IMR-90 (cell line): ENCODE data around the gene TNFRSF13B. TPM values are rescaled to one million over a fixed set of nuclear protein-coding genes. Genes with fewer than 3 reads are reported as not detected.

ENCODE experiments used
- ATAC-seq: fragments of 200-7000 bp; cut with Tn5 transposase; 2 replicates; pipeline ENCODE4 v1.9.1; 2020; ENCODE audit warnings: low read depth, mild to moderate bottlenecking, moderate library complexity
- BruUV-seq: library from RNA; stranded (reverse); fragments of 400-500 nt; replicated peaks from 2 replicates; lab custom pipeline; 2021; lab: Mats Ljungman, UMichigan
- CTCF ChIA-PET: fragments of 300-600 bp; formaldehyde crosslinking; extraction: SDS; loops from one replicate; lab custom pipeline; 2021; ENCODE audit warnings: antibody characterized with exemption; lab: Yijun Ruan, JAX
- POLR2A ChIA-PET: fragments of 300-600 bp; sonication (Branson Sonifier 250); formaldehyde crosslinking; loops from one replicate; lab custom pipeline; 2022; ENCODE audit warnings: antibody characterized with exemption; ENCODE audit not compliant: unreplicated experiment; lab: Charles Lee
- DNase-seq: peaks from one replicate; pipeline ENCODE4 v3.0.0; 2013
- H2AFZ ChIP-seq: replicated peaks from 2 replicates; pipeline ENCODE3; 2013; ENCODE audit warnings: low read length, mild to moderate bottlenecking; ENCODE audit not compliant: poor library complexity
- H2AK5ac ChIP-seq: 2 replicates; pipeline ENCODE4 v1.6.1; 2013; ENCODE audit warnings: low read depth, low read length, inconsistent platforms
- H2AK9ac ChIP-seq: replicated peaks from 2 replicates; pipeline ENCODE3; 2013; ENCODE audit warnings: mild to moderate bottlenecking, low read depth, low read length, moderate library complexity; ENCODE audit not compliant: poor library complexity
- H2BK120ac ChIP-seq: 2 replicates; pipeline ENCODE4 v1.6.1; 2013; ENCODE audit warnings: low read depth, low read length, inconsistent platforms
- H2BK15ac ChIP-seq: 3 replicates; pipeline ENCODE4 v1.6.1; 2013; ENCODE audit warnings: low read depth, low read length, inconsistent platforms
- H2BK20ac ChIP-seq: 2 replicates; pipeline ENCODE4 v1.6.1; 2013; ENCODE audit warnings: low read depth, mild to moderate bottlenecking, inconsistent platforms, low read length, moderate library complexity
- H2BK5ac ChIP-seq: 2 replicates; pipeline ENCODE4 v1.6.1; 2013; ENCODE audit warnings: mild to moderate bottlenecking, low read depth, low read length, inconsistent platforms; ENCODE audit not compliant: poor library complexity, severe bottlenecking
- H3K14ac ChIP-seq: replicated peaks from 2 replicates; pipeline ENCODE4 v1.6.1; 2013; ENCODE audit warnings: low read depth, low read length, inconsistent platforms
- H3K18ac ChIP-seq: 2 replicates; pipeline ENCODE4 v1.6.1; 2013; ENCODE audit warnings: low read depth, low read length, control low read depth
- H3K23ac ChIP-seq: 2 replicates; pipeline ENCODE4 v1.6.1; 2013; ENCODE audit warnings: low read depth, low read length, inconsistent platforms
- H3K27ac ChIP-seq: 2 replicates; pipeline ENCODE4 v1.5.1; 2013; ENCODE audit warnings: mild to moderate bottlenecking, control low read depth, low read length; ENCODE audit not compliant: insufficient read depth
- H3K27me3 ChIP-seq: 2 replicates; pipeline ENCODE4 v1.6.1; 2013; ENCODE audit warnings: low read length; ENCODE audit not compliant: control insufficient read depth, insufficient read depth
- H3K36me3 ChIP-seq: 2 replicates; pipeline ENCODE4 v1.6.1; 2013; ENCODE audit warnings: low read length, mixed read lengths; ENCODE audit not compliant: control insufficient read depth, insufficient read depth
- H3K4ac ChIP-seq: 2 replicates; pipeline ENCODE4 v1.6.1; 2013; ENCODE audit warnings: low read depth, low read length, inconsistent platforms
- H3K4me1 ChIP-seq: 2 replicates; pipeline ENCODE4 v1.6.1; 2013; ENCODE audit warnings: low read length, mixed read lengths; ENCODE audit not compliant: control insufficient read depth, insufficient read depth
- H3K4me2 ChIP-seq: 2 replicates; pipeline ENCODE4 v1.6.1; 2013; ENCODE audit warnings: low read depth, mild to moderate bottlenecking, control low read depth, low read length, moderate library complexity
- H3K4me3 ChIP-seq: 2 replicates; pipeline ENCODE4 v1.5.1; 2013; ENCODE audit warnings: low read depth, mild to moderate bottlenecking, control low read depth, low read length, moderate library complexity; ENCODE audit not compliant: insufficient read depth
- H3K56ac ChIP-seq: 2 replicates; pipeline ENCODE4 v1.6.1; 2013; ENCODE audit warnings: low read length, inconsistent platforms; ENCODE audit not compliant: insufficient read depth; ENCODE audit errors: extremely low read depth
- H3K79me1 ChIP-seq, 2 experiments: 2 replicates each; pipeline ENCODE4 v1.6.1; 2013; ENCODE audit warnings: low read length in 2 of 2, inconsistent platforms in 1 of 2, low read depth in 1 of 2
- H3K9ac ChIP-seq: 2 replicates; pipeline ENCODE4 v1.6.1; 2013; ENCODE audit warnings: low read depth, low read length, control low read depth
- H3K9me1 ChIP-seq: 2 replicates; pipeline ENCODE4 v1.6.1; 2013; ENCODE audit warnings: low read length, inconsistent platforms; ENCODE audit not compliant: insufficient read depth
- H3K9me3 ChIP-seq: 2 replicates; pipeline ENCODE4 v1.6.1; 2013; ENCODE audit warnings: low read length; ENCODE audit not compliant: control insufficient read depth, insufficient read depth
- H4K20me1 ChIP-seq: 2 replicates; pipeline ENCODE4 v1.6.1; 2013; ENCODE audit warnings: low read length, inconsistent platforms; ENCODE audit not compliant: insufficient read depth
- H4K5ac ChIP-seq: 2 replicates; pipeline ENCODE4 v1.6.1; 2013; ENCODE audit warnings: mild to moderate bottlenecking, low read depth, low read length, control low read depth
- H4K8ac ChIP-seq, 2 experiments: 2 replicates each; pipeline ENCODE4 v1.6.1; 2013; ENCODE audit warnings: low read depth in 2 of 2, low read length in 2 of 2, control low read depth in 1 of 2, inconsistent platforms in 1 of 2
- H4K91ac ChIP-seq: 2 replicates; pipeline ENCODE4 v1.6.1; 2013; ENCODE audit warnings: low read depth, low read length, inconsistent platforms; ENCODE audit not compliant: insufficient read depth
- CEBPB ChIP-seq: IDR thresholded peaks from 2 replicates; pipeline ENCODE4 v1.6.1; 2012; ENCODE audit warnings: low read depth, low read length, improper control_type of control experiment
- CHD1 ChIP-seq: IDR thresholded peaks from 2 replicates; pipeline ENCODE4 v1.6.1; 2012; ENCODE audit warnings: low read depth, low read length, improper control_type of control experiment
- ELK1 ChIP-seq: fragments of 150-350 bp; IDR thresholded peaks from 2 replicates; pipeline ENCODE4 v1.6.1; 2016; ENCODE audit warnings: low read depth, mild to moderate bottlenecking, low read length, moderate library complexity, borderline replicate concordance
- FOS ChIP-seq: fragments of 150-350 bp; IDR thresholded peaks from 2 replicates; pipeline ENCODE4 v1.6.1; 2016; ENCODE audit warnings: low read depth, low read length
- MAZ ChIP-seq: IDR thresholded peaks from 2 replicates; pipeline ENCODE4 v1.6.1; 2012; ENCODE audit warnings: low read depth, mild to moderate bottlenecking, low read length, improper control_type of control experiment, moderate library complexity, borderline replicate concordance
- MXI1 ChIP-seq: IDR thresholded peaks from 2 replicates; pipeline ENCODE4 v1.6.1; 2012; ENCODE audit warnings: low read depth, mild to moderate bottlenecking, low read length, moderate library complexity, borderline replicate concordance
- NFE2L2 ChIP-seq: fragments of 150-350 bp; IDR thresholded peaks from 2 replicates; pipeline ENCODE4 v1.6.1; 2016; ENCODE audit warnings: low read depth, mild to moderate bottlenecking, low read length
- POLR2A ChIP-seq: IDR thresholded peaks from 2 replicates; pipeline ENCODE4 v1.6.1; 2012; ENCODE audit warnings: mild to moderate bottlenecking, low read depth, low read length
- RAD21 ChIP-seq: IDR thresholded peaks from 2 replicates; pipeline ENCODE4 v1.6.1; 2012; ENCODE audit warnings: low read length, improper control_type of control experiment
- RCOR1 ChIP-seq: IDR thresholded peaks from 2 replicates; pipeline ENCODE4 v1.6.1; 2012; ENCODE audit warnings: mild to moderate bottlenecking, low read length, improper control_type of control experiment; ENCODE audit not compliant: insufficient replicate concordance
- RFX5 ChIP-seq: IDR thresholded peaks from 2 replicates; pipeline ENCODE4 v1.8.0; 2012; ENCODE audit warnings: low read depth, mild to moderate bottlenecking, low read length, moderate library complexity
- SMC3 ChIP-seq: fragments of 150-350 bp; IDR thresholded peaks from 2 replicates; pipeline ENCODE4 v1.6.1; 2016; ENCODE audit warnings: low read depth, mild to moderate bottlenecking, antibody characterized with exemption, low read length, moderate library complexity
- USF2 ChIP-seq: fragments of 150-350 bp; IDR thresholded peaks from 2 replicates; pipeline ENCODE4 v1.6.1; 2017; ENCODE audit warnings: mild to moderate bottlenecking, antibody characterized with exemption, low read length, low read depth
- WGBS, 2 experiments: methylation state at CpG; one replicate each; pipeline versions ENCODE4 v1.1.5 to v1.1.7; 2013; ENCODE audit warnings: missing lambda C conversion rate in 2 of 2; ENCODE audit not compliant: insufficient read length in 1 of 2; ENCODE audit errors: extremely low coverage in 2 of 2; 5-methylcytosine and 5-hydroxymethylcytosine counted together
- dilution Hi-C: fragments of 300-500 bp; cut with HindIII; formaldehyde crosslinking; loops from one replicate; pipeline ENCODE4 v1.14.3; 2018; ENCODE audit warnings: low sequenced_read_pairs; ENCODE audit not compliant: unreplicated experiment
- in situ Hi-C: fragments of 300-500 bp; cut with MboI; formaldehyde crosslinking; loops from 3 replicates; pipeline ENCODE4 v1.14.3; 2019; ENCODE audit warnings: low sequenced_read_pairs, inconsistent platforms, mixed read lengths
- intact Hi-C: fragments of 100-400 bp; cut with micrococcal nuclease; formaldehyde crosslinking; loops from 2 replicates; pipeline ENCODE4 v1.10.0; 2022
- polyA plus RNA-seq, 3 experiments: library from polyadenylated mRNA; depleted of rRNA; stranded (reverse); fragments of >200 nt; gene quantifications; 2 replicates each; pipeline ENCODE4 v1.2.3, GENCODE V29; 2012; ENCODE audit warnings: low replicate concordance in 1 of 3
- total RNA-seq: library from RNA; depleted of rRNA; stranded (reverse); fragments of >200 nt; gene quantifications from 2 replicates; pipeline ENCODE4 v1.2.3, GENCODE V29; 2012
- TF ChIP-seq, protein P1 (sequence below): conservative IDR thresholded peaks from 2 replicates; pipeline ENCODE4 v1.5.1; 2012; ENCODE audit warnings: mild to moderate bottlenecking, low read depth, low read length, improper control_type of control experiment

TNFRSF13B gene
- total and polyA plus RNA-seq, 2 of the 4 experiments (the other 2 are of a cell fraction) = not detected

GRCh38 chr17:17020821-17021193, 48.9 kb upstream of the TNFRSF13B start:
- H3K23ac ChIP-seq = no peak overlapping the region; the same call in 1 of the 2 replicates
- H3K9me3 ChIP-seq = no peaks in the 10 kb centered on the region
- peaks cover 9% of the 10 kb centered on the region for H3K4me1 ChIP-seq
- peak overlapping the region; percentile 50 to 57; a peak in 2 of 4 replicates for H4K8ac ChIP-seq
- H3K18ac ChIP-seq = no peak overlapping the region
- peak overlapping the region; percentile 58; the same call in 1 of the 2 replicates for H3K4ac ChIP-seq
- H3K27ac ChIP-seq = no peak overlapping the region
- H2AK5ac ChIP-seq = peak overlapping the region; percentile 67
- H4K91ac ChIP-seq = no peak overlapping the region
- DNase-seq (no peak), ATAC-seq (no peak)
- TF ChIP-seq MAZ = no peak
- TF ChIP-seq FOS = no peak
- TF ChIP-seq RFX5 = no peak
- no peak for TF ChIP-seq POLR2A
- no peak for TF ChIP-seq CEBPB
- TF ChIP-seq SMC3 = no peak
- TF ChIP-seq, protein P1, sequence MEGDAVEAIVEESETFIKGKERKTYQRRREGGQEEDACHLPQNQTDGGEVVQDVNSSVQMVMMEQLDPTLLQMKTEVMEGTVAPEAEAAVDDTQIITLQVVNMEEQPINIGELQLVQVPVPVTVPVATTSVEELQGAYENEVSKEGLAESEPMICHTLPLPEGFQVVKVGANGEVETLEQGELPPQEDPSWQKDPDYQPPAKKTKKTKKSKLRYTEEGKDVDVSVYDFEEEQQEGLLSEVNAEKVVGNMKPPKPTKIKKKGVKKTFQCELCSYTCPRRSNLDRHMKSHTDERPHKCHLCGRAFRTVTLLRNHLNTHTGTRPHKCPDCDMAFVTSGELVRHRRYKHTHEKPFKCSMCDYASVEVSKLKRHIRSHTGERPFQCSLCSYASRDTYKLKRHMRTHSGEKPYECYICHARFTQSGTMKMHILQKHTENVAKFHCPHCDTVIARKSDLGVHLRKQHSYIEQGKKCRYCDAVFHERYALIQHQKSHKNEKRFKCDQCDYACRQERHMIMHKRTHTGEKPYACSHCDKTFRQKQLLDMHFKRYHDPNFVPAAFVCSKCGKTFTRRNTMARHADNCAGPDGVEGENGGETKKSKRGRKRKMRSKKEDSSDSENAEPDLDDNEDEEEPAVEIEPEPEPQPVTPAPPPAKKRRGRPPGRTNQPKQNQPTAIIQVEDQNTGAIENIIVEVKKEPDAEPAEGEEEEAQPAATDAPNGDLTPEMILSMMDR = no peak
- TF ChIP-seq NFE2L2 = no peak
- no peak for TF ChIP-seq USF2
- TF ChIP-seq CHD1 = no peak
- TF ChIP-seq ELK1 = no peak
- no peak for TF ChIP-seq RAD21
- TF ChIP-seq RCOR1 = no peak
- TF ChIP-seq MXI1 = no peak
- no peak overlapping the region for H3K56ac ChIP-seq
- H3K36me3 ChIP-seq = no peaks in the 10 kb centered on the region
- no peak overlapping the region for H2BK5ac ChIP-seq
- CTCF ChIA-PET = no interaction called here
- peak overlapping the region; percentile 1; the same call in 1 of the 2 replicates for H2BK120ac ChIP-seq
- H3K79me1 ChIP-seq = no peaks in the 10 kb centered on the region
- intact Hi-C loops (no loop called here), dilution Hi-C loops (no loop called here), in situ Hi-C loops (loop anchor here (25.0 kb wide), 1 partner anchor 616 kb away; no protein-coding TSS in a partner anchor)
- H3K27me3 ChIP-seq = no peaks in the 10 kb centered on the region
- no peak overlapping the region; the same call in 2 of the 3 replicates for H2BK15ac ChIP-seq
- peaks cover 9% of the 10 kb centered on the region; the same call in 1 of the 2 replicates for H3K9me1 ChIP-seq
- BruUV-seq = no TSS peak
- no peak overlapping the region for H3K14ac ChIP-seq
- POLR2A ChIA-PET = no interaction called here
- peak overlapping the region; percentile 31 for H2AK9ac ChIP-seq
- 100% methylated on average over 2 of the region's 8 CpGs; no CpG with 5 or more reads in 1 of the 2 experiments for WGBS, 2 experiments
- H2BK20ac ChIP-seq = no peak overlapping the region
- H4K5ac ChIP-seq = no peak overlapping the region
- no peak overlapping the region for H3K4me2 ChIP-seq
- no peaks in the 10 kb centered on the region; the same call in 1 of the 2 replicates for H4K20me1 ChIP-seq
- no peak overlapping the region for H3K4me3 ChIP-seq
- H3K9ac ChIP-seq = no peak overlapping the region; the same call in 1 of the 2 replicates
- H2AFZ ChIP-seq = peak overlapping the region; percentile 74
